ENCODE results near the gene COX4I2.
A peak's percentile ranks its signal among the peaks of the same experiment; 100 is the strongest.

Gene COX4I2

DNA sequence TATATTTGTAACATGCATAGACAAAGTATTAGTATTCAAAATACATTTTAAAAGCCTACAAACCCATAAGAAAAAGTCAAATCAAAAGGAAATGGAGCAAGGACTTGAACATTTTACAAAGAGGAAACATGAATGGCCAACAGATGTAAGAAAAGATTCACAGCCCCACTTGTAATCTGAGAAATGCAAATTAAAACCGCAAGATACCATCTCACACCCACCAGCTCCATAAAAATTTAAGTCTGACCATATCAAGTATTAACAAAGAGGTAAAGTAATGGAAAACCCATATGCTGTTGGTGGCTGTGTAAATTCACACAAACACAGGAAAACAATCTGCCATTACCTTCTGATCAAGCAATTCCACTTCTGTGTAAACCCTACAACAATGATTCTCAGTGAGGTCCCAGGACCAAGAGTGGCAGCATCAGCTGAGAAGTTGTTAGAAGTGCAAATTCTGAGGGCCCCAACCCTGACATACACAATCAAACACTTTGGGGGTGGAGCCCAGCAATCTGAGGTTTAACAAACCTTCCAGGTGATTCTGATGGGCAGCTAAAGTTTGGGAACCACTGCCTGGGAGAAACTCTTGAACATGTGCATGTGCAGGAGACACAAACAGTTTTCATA lies 54.0 kb downstream of the COX4I2 start:
- FAIRE-seq (peak; percentile 84), DNase-seq (ENCODE audit: insufficient read length, low spot score) (no peak)

DNA sequence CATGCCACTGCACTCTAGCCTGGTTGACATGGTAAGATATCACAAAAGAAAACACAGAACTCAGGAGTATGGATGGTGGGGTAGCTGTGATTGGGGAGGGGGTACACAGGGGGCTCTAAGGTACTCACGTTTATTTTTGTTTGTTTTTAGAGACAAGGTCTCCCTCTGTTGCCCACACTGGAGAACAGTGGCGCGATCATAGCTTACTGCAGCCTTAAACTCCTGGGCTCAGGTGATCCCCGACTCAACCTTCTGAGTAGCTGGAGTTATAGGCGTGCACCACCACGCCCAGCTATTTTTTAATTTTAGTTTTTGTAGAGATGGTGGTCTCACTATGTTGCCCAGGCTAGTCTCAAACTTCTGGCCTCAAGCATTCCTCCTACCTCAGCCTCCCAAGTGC lies 55.7 kb downstream of the COX4I2 start:
- FAIRE-seq, result no peak
- no peak for DNase-seq (ENCODE audit: insufficient read length, low spot score)

DNA sequence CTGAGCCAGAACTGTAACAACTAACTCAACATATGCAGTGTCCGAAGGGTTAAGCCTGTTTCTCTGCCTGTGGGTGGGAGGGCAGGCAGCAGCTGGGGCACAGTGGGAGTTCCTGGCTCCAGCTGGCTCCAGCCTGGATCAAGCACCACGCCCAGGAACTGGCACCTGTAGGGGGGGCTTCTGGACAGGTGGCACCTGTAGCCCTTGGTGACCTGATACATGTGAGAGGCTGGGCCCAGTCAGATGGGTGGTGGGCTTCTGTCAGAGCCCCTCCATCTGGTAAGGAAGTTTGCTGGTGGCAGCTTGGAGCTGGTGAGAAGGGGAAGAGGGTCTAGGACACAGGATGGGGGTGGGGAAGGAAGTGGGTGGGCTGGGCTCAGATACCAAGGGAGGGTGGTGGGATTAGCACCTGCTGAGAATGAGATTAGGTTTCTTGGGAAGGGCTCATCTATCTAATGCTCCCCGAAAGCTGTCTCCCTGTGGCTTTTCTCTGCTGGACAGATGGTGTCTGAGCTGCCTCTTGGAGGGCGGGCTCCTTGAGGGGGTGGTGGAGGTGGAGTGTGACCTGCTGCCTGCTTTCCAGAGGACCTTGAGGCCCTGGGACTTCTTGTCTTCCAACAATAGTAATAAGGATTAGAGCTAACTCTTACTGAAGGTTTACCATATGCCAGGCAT lies 56.4 kb downstream of the COX4I2 start:
- FAIRE-seq, result no peak
- no peak for DNase-seq (ENCODE audit: insufficient read length, low spot score)

Measured in GM19239 (cell line).